HG02943 (cell line): Measurements from ENCODE around the gene STT3B.

Experiments used
- ATAC-seq: cut with Tn5 transposase; IDR thresholded peaks from one replicate; pipeline ENCODE4 v1.9.1; 2021; ENCODE audit warnings: mild to moderate bottlenecking, low read depth, moderate library complexity; ENCODE audit not compliant: unreplicated experiment

Gene STT3B

GRCh38 chr3:31515486-31516284 is 17.0 kb upstream of the STT3B start:
- ATAC-seq = no peak

GRCh38 chr3:31516757-31517156 is 16.0 kb upstream of the STT3B start:
- ATAC-seq = no peak

GRCh38 chr3:31521468-31521867 is 11.3 kb upstream of the STT3B start:
- ATAC-seq = no peak

GRCh38 chr3:31522152-31522551 is 10.6 kb upstream of the STT3B start:
- no peak for ATAC-seq

DNA sequence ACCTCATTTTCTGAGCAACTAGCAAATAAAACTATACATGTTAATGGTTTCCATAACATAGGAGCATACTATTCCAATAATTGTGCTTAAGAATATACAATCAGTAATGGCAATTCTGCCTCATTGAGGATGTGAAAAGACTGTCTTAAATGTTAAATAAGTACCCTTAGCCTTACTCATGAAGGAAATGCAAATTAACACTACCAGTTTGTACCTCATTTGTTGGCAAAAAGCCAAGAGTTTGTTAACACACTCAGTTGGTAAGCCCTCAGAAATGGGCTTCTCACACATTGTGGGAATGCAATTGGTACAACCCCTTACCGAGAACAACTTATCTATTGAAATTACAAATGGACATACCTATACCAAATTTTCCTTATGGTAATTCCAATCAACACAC is 9.2 kb upstream of the STT3B start:
- ATAC-seq = no peak

DNA sequence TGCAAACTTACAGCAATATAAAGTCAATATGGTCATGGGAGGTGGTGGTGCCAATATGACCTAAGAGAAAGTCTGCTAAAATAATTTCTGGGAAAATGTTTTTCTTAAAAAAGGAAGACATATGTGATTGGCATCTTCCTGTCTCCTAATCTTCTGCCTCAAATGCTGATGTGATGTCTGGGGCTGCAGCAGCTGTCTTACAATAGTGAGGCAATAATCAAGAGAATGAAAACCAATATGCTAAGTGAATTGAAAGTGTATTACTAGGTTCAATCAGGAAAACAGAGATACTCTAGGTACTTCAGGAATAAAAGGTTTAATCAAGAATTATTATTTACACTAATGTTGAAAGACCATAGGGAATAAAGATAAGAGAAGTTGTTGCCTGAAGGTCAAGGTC is 7.2 kb upstream of the STT3B start:
- ATAC-seq = no peak

GRCh38 chr3:31529421-31529820 is 3.3 kb upstream of the STT3B start:
- no peak for ATAC-seq

GRCh38 chr3:31530039-31530959 is 2.4 kb upstream of the STT3B start:
- ATAC-seq = no peak

GRCh38 chr3:31530960-31531335 is 1.8 kb upstream of the STT3B start:
- ATAC-seq = no peak

DNA sequence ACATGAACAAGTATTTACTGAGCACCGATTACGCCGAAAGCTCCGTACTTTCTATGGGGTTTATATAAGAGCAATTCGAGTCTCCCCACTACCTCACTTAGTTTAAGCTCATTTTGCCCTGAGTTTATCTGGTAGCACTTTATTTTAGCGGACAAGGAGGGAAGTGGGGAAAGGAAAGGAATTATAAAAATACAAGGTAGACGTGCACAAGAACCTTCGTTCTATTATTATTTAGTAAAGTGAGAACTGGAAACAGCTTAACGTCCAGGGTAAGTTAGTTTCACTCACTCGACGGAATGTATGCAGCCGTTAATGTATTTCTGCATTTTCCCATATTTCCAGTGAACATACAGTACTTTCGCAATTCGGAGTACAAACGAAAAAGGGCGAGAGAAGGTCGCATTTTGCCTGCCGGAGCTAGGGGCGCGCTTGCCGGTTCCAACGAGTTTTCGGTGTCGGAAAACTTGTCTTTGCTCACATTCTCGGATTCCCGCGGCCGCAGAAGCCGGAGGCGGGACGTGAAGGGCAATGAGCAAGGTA is 1.2 kb upstream of the STT3B start:
- no peak for ATAC-seq

DNA sequence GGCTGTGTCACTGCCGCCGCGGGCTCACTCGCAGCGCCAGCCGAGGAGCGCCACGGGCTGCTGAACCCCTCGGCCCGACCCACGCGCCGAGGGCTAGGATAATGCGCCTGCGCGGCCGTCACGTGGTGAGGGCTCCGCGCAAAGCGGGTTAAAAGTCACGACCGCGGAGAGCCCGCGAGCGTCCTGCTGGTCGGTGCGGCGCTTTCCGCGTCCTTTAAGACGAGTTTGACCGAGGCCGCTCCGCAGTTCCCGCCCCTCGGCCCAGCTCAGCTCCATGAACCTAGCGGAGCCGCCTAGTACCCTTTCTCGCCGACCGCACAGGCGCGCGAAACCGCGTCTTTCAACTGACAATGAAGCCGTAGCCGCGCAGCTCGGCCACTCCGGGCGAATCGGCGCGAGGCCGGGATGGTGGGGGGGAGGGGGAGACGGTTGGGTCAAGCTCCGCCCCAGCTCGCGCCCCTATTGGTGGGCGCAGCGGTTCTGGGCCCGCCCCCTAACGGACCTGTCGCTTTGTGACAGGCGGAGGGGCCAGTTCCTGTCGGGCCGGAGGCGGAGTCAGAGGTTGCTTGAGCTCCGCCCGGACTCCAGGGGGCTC is 636 bp upstream of the STT3B start:
- peak; percentile 80 for ATAC-seq

DNA sequence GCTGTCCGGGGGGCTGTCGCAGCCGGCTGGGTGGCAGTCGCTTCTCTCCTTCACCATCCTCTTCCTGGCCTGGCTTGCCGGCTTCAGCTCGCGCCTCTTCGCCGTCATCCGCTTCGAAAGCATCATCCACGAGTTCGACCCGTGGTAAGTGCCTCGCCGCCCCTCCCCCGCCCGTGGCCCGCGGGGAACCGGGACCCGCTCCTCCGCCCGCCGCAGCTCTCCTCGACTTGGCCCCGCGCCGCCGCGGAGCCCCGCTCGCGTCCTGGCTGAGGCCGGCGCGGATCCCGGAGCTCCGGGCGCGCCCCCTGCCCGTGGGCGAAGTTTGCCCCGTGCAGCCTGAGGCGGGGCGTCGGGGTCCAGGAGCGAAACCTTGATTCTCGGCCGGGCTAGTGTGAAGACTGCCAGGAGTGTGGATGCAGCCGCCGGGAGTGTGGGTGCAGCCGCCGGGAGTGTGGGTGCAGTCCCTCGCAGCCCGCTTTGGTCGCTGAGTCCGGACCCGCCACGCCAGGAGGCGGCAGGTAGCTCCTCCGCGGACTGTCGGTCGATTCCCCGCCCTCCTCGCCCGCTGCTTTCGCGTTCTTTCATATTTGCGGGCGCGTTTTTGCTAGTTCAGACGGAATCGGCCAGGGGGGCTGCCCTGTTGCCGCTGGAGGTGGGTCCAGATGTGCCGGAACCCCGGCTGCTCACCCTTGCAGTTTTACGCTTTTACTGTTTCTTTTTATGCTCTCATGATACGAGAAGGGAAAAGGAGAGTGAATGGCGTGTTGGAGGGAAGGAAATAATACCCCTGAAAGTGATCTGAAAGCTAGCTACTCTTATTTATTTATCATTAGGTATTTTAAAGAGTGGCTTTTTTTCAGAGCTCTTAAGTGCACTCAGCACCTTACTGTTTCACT is 692 bp downstream of the STT3B start:
- peak; percentile 1 for ATAC-seq

- no peak for ATAC-seq
These were observed 1.3 kb downstream of the STT3B start for GRCh38 chr3:31534065-31534425.

DNA sequence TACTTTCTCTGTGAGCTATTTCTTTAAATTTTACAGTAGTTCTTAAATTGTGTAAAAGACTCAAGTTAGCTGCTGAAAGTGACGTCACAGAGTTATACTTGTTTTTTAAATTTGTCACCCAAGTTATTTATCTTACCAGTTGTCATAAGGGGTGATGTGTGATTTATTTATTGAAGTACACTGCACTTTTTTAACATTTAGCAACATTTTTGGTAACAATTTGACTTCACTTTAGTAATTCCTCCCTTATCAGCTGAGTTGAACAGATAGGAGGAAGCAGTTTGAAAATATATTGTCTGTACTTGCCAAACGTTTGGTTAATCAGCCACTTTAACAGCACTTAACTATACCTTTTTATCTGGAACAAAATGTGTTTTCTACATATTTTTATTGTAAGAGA is 3.8 kb downstream of the STT3B start:
- ATAC-seq = no peak

GRCh38 chr3:31538801-31539200 is 6.1 kb downstream of the STT3B start:
- ATAC-seq = no peak

- ATAC-seq = no peak
These were observed 6.5 kb downstream of the STT3B start for GRCh38 chr3:31539275-31539674.

- ATAC-seq = no peak
These were observed 8.4 kb downstream of the STT3B start for GRCh38 chr3:31541089-31541488.

DNA sequence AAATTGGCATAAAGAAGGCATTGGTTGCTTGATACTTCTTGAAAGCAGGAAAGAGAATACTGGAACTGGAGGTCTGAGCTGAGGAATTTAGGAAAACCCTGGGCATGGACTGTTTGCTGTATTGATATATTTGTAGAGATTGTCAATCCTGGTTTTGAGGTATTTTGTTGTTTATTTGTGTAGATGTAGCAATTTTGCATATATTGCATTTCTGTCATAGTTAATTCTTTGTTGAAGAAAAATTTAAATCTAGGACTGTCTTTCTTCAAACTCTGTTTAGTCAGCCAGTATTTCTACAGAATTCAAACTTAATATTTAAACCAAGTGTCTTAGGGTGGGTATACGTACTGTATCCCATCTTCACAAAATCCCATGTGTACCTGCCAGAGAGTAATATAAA is 9.5 kb downstream of the STT3B start:
- no peak for ATAC-seq

DNA sequence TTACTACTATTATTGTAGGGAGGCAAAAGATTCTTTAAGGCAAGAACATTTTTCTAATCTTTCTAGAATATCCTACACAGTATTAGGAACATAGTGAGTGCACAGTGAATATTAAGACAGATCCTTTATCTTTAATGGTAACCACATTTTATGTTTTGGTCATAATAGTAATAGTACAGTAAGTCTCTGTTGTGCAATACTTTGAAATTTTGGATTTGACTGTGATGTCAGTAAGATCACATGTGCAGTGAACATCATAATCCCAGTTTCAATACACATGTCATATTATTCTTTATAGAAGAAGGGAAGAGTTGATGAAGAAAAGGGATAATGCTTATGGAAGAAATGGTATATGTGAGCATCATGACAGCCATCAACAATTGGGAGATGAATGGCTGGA is 10.7 kb downstream of the STT3B start:
- no peak for ATAC-seq

- ATAC-seq = no peak
These were observed 11.9 kb downstream of the STT3B start for GRCh38 chr3:31544634-31545033.
